Measurements from ENCODE around the gene SLC5A11. TPM values are rescaled to one million over a fixed set of nuclear protein-coding genes. Genes with fewer than 3 reads are reported as not detected.
A peak's percentile ranks its signal among the peaks of the same experiment; 100 is the strongest.

Gene SLC5A11
- total and polyA plus RNA-seq, 4 experiments from 2014 or later = 0.19 to 0.70 TPM; not detected in 2

- POLR2A ChIA-PET (ENCODE audit: partially characterized antibody) = no interaction called here
- Histone ChIP-seq H3K4me3 (ENCODE audit: low read length in 2 of 2) (no peak overlapping the region), H3K36me3 (ENCODE audit: insufficient read depth, low read length) (no peaks in the 10 kb centered on the region), H3K27me3 (ENCODE audit: insufficient read depth, low read length) (no peaks in the 10 kb centered on the region), H3K9me3 (ENCODE audit: control insufficient read depth in 1 of 2, low read length in 2 of 2) (peaks cover 0 to 5% of the 10 kb centered on the region in 2 donors), H3K27ac (ENCODE audit: low read depth, low read length) (no peak overlapping the region), H3K4me1 (ENCODE audit: insufficient read depth, low read length) (no peaks in the 10 kb centered on the region)
- no peaks in the 10 kb centered on the region for H3K27me3 Mint-ChIP-seq
- no peaks in the 10 kb centered on the region for H3K36me3 Mint-ChIP-seq
- H3K27ac Mint-ChIP-seq = peak overlapping the region in 1 of 7 donors; percentile 24
- H3K4me1 Mint-ChIP-seq = no peaks in the 10 kb centered on the region
- DNase-seq = no peak
- H3K9me3 Mint-ChIP-seq = peaks cover 0 to 31% (median 20%) of the 10 kb centered on the region in 8 donors
- H3K4me3 Mint-ChIP-seq = no peak overlapping the region
- CTCF ChIA-PET (ENCODE audit: partially characterized antibody) = no interaction called here
- intact Hi-C loops (cut with micrococcal nuclease) = no loop called here
Measured at GRCh38 chr16:24863582-24864437, 18.0 kb downstream of the SLC5A11 start.

- peaks cover 0 to 22% (median 11%) of the 10 kb centered on the region in 8 donors for H3K9me3 Mint-ChIP-seq
- no peaks in the 10 kb centered on the region for H3K4me1 Mint-ChIP-seq
- H3K27me3 ChIP-seq (ENCODE audit: insufficient read depth, low read length) = no peaks in the 10 kb centered on the region
- H3K4me3 Mint-ChIP-seq = no peak overlapping the region
- H3K36me3 Mint-ChIP-seq = no peaks in the 10 kb centered on the region
- no peaks in the 10 kb centered on the region for H3K4me1 ChIP-seq (ENCODE audit: insufficient read depth, low read length)
- no peak overlapping the region for H3K27ac Mint-ChIP-seq
- CTCF ChIA-PET (ENCODE audit: partially characterized antibody) = no interaction called here
- no peaks in the 10 kb centered on the region for H3K27me3 Mint-ChIP-seq
- peaks cover 0 to 5% of the 10 kb centered on the region in 2 donors for H3K9me3 ChIP-seq (ENCODE audit: control insufficient read depth in 1 of 2, low read length in 2 of 2)
- no peaks in the 10 kb centered on the region for H3K36me3 ChIP-seq (ENCODE audit: insufficient read depth, low read length)
- H3K4me3 ChIP-seq (ENCODE audit: low read length in 2 of 2) = no peak overlapping the region
- POLR2A ChIA-PET (ENCODE audit: partially characterized antibody) = no interaction called here
- no peak for DNase-seq
- intact Hi-C loops (cut with micrococcal nuclease) = no loop called here
- no peak overlapping the region for H3K27ac ChIP-seq (ENCODE audit: low read depth, low read length)
Measured at GRCh38 chr16:24869033-24869432, 23.3 kb downstream of the SLC5A11 start.

- no peak overlapping the region for H3K27ac ChIP-seq (ENCODE audit: low read depth, low read length)
- intact Hi-C loops (cut with micrococcal nuclease) = no loop called here
- POLR2A ChIA-PET (ENCODE audit: partially characterized antibody) = no interaction called here
Measured at GRCh38 chr16:24871891-24872290, 26.1 kb downstream of the SLC5A11 start.

GRCh38 chr16:24873028-24873427 is 27.3 kb downstream of the SLC5A11 start:
- H3K4me1 Mint-ChIP-seq = no peaks in the 10 kb centered on the region
- POLR2A ChIA-PET (ENCODE audit: partially characterized antibody) = no interaction called here
- H3K9me3 Mint-ChIP-seq = peaks cover 0 to 2% (median 0%) of the 10 kb centered on the region in 8 donors
- Histone ChIP-seq H3K9me3 (ENCODE audit: control insufficient read depth in 1 of 2, low read length in 2 of 2) (no peaks in the 10 kb centered on the region), H3K36me3 (ENCODE audit: insufficient read depth, low read length) (no peaks in the 10 kb centered on the region), H3K4me3 (ENCODE audit: low read length in 2 of 2) (no peak overlapping the region), H3K4me1 (ENCODE audit: insufficient read depth, low read length) (no peaks in the 10 kb centered on the region), H3K27me3 (ENCODE audit: insufficient read depth, low read length) (no peaks in the 10 kb centered on the region), H3K27ac (ENCODE audit: low read depth, low read length) (no peak overlapping the region)
- DNase-seq = no peak
- H3K27me3 Mint-ChIP-seq = no peaks in the 10 kb centered on the region
- intact Hi-C loops (cut with micrococcal nuclease) = no loop called here
- no peaks in the 10 kb centered on the region for H3K36me3 Mint-ChIP-seq
- H3K4me3 Mint-ChIP-seq = no peak overlapping the region
- CTCF ChIA-PET (ENCODE audit: partially characterized antibody) = no interaction called here
- H3K27ac Mint-ChIP-seq = no peak overlapping the region

More at GRCh38 chr16:24871891-24872290, 26.1 kb downstream of the SLC5A11 start:
- CTCF ChIA-PET (ENCODE audit: partially characterized antibody) = no interaction called here
- no peaks in the 10 kb centered on the region for H3K36me3 ChIP-seq (ENCODE audit: insufficient read depth, low read length)
- no peaks in the 10 kb centered on the region for H3K4me1 ChIP-seq (ENCODE audit: insufficient read depth, low read length)
- no peaks in the 10 kb centered on the region for H3K27me3 ChIP-seq (ENCODE audit: insufficient read depth, low read length)
- DNase-seq = no peak
- H3K27me3 Mint-ChIP-seq = no peaks in the 10 kb centered on the region
- H3K4me3 ChIP-seq (ENCODE audit: low read length in 2 of 2) = no peak overlapping the region
- peaks cover 0 to 2% (median 0%) of the 10 kb centered on the region in 8 donors for H3K9me3 Mint-ChIP-seq
- no peaks in the 10 kb centered on the region for H3K4me1 Mint-ChIP-seq
- H3K4me3 Mint-ChIP-seq = no peak overlapping the region
- no peak overlapping the region for H3K27ac Mint-ChIP-seq
- H3K36me3 Mint-ChIP-seq = no peaks in the 10 kb centered on the region
- H3K9me3 ChIP-seq (ENCODE audit: control insufficient read depth in 1 of 2, low read length in 2 of 2) = no peaks in the 10 kb centered on the region

GRCh38 chr16:24875466-24875865 is 29.7 kb downstream of the SLC5A11 start:
- H3K27me3 Mint-ChIP-seq = peaks cover 0 to 1% of the 10 kb centered on the region in 2 donors
- no peak for DNase-seq
- Histone ChIP-seq H3K27me3 (ENCODE audit: insufficient read depth, low read length) (no peaks in the 10 kb centered on the region), H3K36me3 (ENCODE audit: insufficient read depth, low read length) (no peaks in the 10 kb centered on the region), H3K4me1 (ENCODE audit: insufficient read depth, low read length) (no peaks in the 10 kb centered on the region), H3K27ac (ENCODE audit: low read depth, low read length) (no peak overlapping the region), H3K4me3 (ENCODE audit: low read length in 2 of 2) (no peak overlapping the region), H3K9me3 (ENCODE audit: control insufficient read depth in 1 of 2, low read length in 2 of 2) (no peaks in the 10 kb centered on the region)
- H3K9me3 Mint-ChIP-seq = peaks cover 0 to 8% (median 0%) of the 10 kb centered on the region in 8 donors
- ChIA-PET POLR2A (ENCODE audit: partially characterized antibody) (no interaction called here), CTCF (ENCODE audit: partially characterized antibody) (no interaction called here)
- H3K4me3 Mint-ChIP-seq = no peak overlapping the region
- intact Hi-C loops (cut with micrococcal nuclease) = no loop called here
- H3K4me1 Mint-ChIP-seq = no peaks in the 10 kb centered on the region
- H3K27ac Mint-ChIP-seq = no peak overlapping the region
- no peaks in the 10 kb centered on the region for H3K36me3 Mint-ChIP-seq

GRCh38 chr16:24876231-24876630 is 30.5 kb downstream of the SLC5A11 start:
- Mint-ChIP-seq H3K9me3 (peaks cover 0 to 8% (median 0%) of the 10 kb centered on the region in 8 donors), H3K27ac (no peak overlapping the region), H3K4me1 (no peaks in the 10 kb centered on the region), H3K27me3 (peaks cover 0 to 1% of the 10 kb centered on the region in 2 donors), H3K36me3 (no peaks in the 10 kb centered on the region), H3K4me3 (no peak overlapping the region)
- Histone ChIP-seq H3K27ac (ENCODE audit: low read depth, low read length) (no peak overlapping the region), H3K27me3 (ENCODE audit: insufficient read depth, low read length) (no peaks in the 10 kb centered on the region), H3K4me3 (ENCODE audit: low read length in 2 of 2) (no peak overlapping the region), H3K36me3 (ENCODE audit: insufficient read depth, low read length) (no peaks in the 10 kb centered on the region), H3K4me1 (ENCODE audit: insufficient read depth, low read length) (no peaks in the 10 kb centered on the region), H3K9me3 (ENCODE audit: control insufficient read depth in 1 of 2, low read length in 2 of 2) (no peaks in the 10 kb centered on the region)
- intact Hi-C loops (cut with micrococcal nuclease) = no loop called here
- ChIA-PET POLR2A (ENCODE audit: partially characterized antibody) (no interaction called here), CTCF (ENCODE audit: partially characterized antibody) (no interaction called here)
- DNase-seq = no peak

- POLR2A ChIA-PET (ENCODE audit: partially characterized antibody) = no interaction called here
- Histone ChIP-seq H3K4me3 (ENCODE audit: low read length in 2 of 2) (no peak overlapping the region), H3K27me3 (ENCODE audit: insufficient read depth, low read length) (no peaks in the 10 kb centered on the region), H3K4me1 (ENCODE audit: insufficient read depth, low read length) (no peaks in the 10 kb centered on the region), H3K27ac (ENCODE audit: low read depth, low read length) (no peak overlapping the region), H3K9me3 (ENCODE audit: control insufficient read depth in 1 of 2, low read length in 2 of 2) (no peaks in the 10 kb centered on the region), H3K36me3 (ENCODE audit: insufficient read depth, low read length) (no peaks in the 10 kb centered on the region)
- Mint-ChIP-seq H3K4me3 (no peak overlapping the region), H3K27me3 (peaks cover 0 to 1% of the 10 kb centered on the region in 2 donors), H3K27ac (no peak overlapping the region), H3K4me1 (no peaks in the 10 kb centered on the region), H3K36me3 (no peaks in the 10 kb centered on the region), H3K9me3 (peaks cover 0 to 8% (median 0%) of the 10 kb centered on the region in 8 donors)
- CTCF ChIA-PET (ENCODE audit: partially characterized antibody) = no interaction called here
- intact Hi-C loops (cut with micrococcal nuclease) = no loop called here
- no peak for DNase-seq
Measured at GRCh38 chr16:24879684-24880083, 33.9 kb downstream of the SLC5A11 start.

Data from CD4-positive, alpha-beta memory T cell (primary cell).